C4-2B (cell line): ENCODE results near the gene ANKRD11.

ENCODE experiments used
- ZFX ChIP-seq: fragments of 450-650 bp; IDR thresholded peaks from 2 replicates; pipeline ENCODE4 v1.6.1; 2017
- TF ChIP-seq, protein P1 (sequence below): fragments of 450-650 bp; conservative IDR thresholded peaks from 2 replicates; pipeline ENCODE4 v1.5.1; 2017; ENCODE audit warnings: mild to moderate bottlenecking

DNA sequence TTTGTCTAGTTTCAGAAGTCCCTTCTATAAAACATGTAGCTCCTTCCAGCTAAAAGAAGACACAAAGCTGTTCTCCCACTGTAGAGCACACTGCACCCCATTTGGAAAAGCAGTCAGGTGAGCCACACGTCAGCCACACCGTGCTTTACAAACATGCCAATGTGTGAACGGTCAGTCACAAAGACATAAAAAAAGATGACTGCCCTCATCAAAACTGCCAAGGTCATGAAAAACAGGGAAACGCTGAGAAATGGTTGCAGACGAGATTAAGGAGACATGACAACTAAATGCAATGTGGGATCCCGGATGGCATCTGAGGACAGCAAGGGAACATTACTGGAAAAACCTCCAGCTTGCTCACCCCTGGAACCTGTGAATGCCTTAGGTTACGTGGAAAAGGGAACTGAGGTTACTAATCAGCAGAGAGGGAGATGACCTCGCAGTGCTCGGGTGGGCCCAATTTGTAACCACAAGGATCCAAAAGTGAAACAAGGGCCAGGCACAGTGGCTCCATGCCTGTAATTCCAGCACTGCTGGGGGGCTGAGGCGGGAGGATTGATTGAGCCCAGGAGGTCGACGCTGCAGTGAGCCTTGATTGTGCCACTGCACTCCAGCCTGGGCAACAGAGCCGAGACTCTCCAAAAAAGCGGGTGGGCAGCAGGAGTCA lies 8.1 kb downstream of the ANKRD11 start:
- TF ChIP-seq, protein P1, sequence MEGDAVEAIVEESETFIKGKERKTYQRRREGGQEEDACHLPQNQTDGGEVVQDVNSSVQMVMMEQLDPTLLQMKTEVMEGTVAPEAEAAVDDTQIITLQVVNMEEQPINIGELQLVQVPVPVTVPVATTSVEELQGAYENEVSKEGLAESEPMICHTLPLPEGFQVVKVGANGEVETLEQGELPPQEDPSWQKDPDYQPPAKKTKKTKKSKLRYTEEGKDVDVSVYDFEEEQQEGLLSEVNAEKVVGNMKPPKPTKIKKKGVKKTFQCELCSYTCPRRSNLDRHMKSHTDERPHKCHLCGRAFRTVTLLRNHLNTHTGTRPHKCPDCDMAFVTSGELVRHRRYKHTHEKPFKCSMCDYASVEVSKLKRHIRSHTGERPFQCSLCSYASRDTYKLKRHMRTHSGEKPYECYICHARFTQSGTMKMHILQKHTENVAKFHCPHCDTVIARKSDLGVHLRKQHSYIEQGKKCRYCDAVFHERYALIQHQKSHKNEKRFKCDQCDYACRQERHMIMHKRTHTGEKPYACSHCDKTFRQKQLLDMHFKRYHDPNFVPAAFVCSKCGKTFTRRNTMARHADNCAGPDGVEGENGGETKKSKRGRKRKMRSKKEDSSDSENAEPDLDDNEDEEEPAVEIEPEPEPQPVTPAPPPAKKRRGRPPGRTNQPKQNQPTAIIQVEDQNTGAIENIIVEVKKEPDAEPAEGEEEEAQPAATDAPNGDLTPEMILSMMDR: no peak
- TF ChIP-seq ZFX: no peak
